ENCODE results near the gene GSK3A.

GSK3A gene

GRCh38 chr19:42199440-42200115 lies 42.8 kb downstream of the GSK3A start:
- H3K4me3 ChIP-seq (ENCODE audit: control insufficient read depth, low read depth, low read length) = no peak overlapping the region
- no peak for DNase-seq (ENCODE audit: low read depth)
- TF ChIP-seq, protein P1, sequence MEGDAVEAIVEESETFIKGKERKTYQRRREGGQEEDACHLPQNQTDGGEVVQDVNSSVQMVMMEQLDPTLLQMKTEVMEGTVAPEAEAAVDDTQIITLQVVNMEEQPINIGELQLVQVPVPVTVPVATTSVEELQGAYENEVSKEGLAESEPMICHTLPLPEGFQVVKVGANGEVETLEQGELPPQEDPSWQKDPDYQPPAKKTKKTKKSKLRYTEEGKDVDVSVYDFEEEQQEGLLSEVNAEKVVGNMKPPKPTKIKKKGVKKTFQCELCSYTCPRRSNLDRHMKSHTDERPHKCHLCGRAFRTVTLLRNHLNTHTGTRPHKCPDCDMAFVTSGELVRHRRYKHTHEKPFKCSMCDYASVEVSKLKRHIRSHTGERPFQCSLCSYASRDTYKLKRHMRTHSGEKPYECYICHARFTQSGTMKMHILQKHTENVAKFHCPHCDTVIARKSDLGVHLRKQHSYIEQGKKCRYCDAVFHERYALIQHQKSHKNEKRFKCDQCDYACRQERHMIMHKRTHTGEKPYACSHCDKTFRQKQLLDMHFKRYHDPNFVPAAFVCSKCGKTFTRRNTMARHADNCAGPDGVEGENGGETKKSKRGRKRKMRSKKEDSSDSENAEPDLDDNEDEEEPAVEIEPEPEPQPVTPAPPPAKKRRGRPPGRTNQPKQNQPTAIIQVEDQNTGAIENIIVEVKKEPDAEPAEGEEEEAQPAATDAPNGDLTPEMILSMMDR (IDR thresholded peaks at IDR 0.05; ENCODE audit: control insufficient read depth, insufficient read depth, low read depth, low read length, missing control alignments) = no peak

DNA sequence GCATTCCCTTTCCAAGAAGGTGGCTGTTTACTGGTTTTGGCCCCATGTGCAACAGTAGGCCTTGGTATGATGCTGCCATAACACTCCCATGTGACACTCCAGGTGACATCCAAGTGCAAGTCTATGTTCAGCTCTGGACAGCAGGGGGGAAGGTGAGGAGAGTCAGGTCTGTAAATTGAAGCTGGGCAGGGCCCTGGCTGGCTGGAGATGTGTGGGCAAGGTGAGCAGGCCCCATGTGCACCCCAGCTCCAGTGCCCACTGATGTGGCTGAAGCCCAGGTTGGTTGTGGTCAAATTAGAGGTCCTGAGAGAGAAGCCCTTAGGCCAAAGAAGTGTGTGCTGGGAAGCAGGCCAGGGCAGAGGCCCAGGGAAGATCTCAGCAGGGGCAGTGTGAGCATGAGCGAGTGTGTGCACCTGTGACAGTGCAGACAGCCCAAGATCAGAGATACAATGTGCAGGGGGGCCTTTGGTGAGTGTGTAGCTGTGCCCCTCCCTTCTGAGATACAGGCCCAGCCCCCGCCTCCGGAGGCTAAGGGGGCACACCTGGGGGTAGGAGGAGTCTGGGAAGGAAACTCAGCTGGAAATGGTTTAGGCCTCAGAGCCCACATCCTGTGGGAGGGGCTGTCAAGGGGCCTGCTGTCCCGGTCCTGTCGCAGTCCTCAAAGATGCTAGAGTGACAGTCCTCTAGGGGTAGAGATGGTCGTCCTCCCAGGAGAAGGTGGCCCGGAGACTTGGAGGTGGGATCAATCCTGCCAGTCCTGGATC lies 43.5 kb downstream of the GSK3A start:
- H3K4me3 ChIP-seq (ENCODE audit: control insufficient read depth, low read depth, low read length) = no peak overlapping the region
- DNase-seq (ENCODE audit: low read depth) = no peak
- TF ChIP-seq, protein P1 (IDR thresholded peaks at IDR 0.05; ENCODE audit: control insufficient read depth, insufficient read depth, low read depth, low read length, missing control alignments) = no peak

- no peak for DNase-seq (ENCODE audit: low read depth)
- H3K4me3 ChIP-seq (ENCODE audit: control insufficient read depth, low read depth, low read length) = no peak overlapping the region
- TF ChIP-seq, protein P1 (IDR thresholded peaks at IDR 0.05; ENCODE audit: control insufficient read depth, insufficient read depth, low read depth, low read length, missing control alignments) = no peak
Observed at GRCh38 chr19:42197375-42197817, 45.0 kb downstream of the GSK3A start.

DNA sequence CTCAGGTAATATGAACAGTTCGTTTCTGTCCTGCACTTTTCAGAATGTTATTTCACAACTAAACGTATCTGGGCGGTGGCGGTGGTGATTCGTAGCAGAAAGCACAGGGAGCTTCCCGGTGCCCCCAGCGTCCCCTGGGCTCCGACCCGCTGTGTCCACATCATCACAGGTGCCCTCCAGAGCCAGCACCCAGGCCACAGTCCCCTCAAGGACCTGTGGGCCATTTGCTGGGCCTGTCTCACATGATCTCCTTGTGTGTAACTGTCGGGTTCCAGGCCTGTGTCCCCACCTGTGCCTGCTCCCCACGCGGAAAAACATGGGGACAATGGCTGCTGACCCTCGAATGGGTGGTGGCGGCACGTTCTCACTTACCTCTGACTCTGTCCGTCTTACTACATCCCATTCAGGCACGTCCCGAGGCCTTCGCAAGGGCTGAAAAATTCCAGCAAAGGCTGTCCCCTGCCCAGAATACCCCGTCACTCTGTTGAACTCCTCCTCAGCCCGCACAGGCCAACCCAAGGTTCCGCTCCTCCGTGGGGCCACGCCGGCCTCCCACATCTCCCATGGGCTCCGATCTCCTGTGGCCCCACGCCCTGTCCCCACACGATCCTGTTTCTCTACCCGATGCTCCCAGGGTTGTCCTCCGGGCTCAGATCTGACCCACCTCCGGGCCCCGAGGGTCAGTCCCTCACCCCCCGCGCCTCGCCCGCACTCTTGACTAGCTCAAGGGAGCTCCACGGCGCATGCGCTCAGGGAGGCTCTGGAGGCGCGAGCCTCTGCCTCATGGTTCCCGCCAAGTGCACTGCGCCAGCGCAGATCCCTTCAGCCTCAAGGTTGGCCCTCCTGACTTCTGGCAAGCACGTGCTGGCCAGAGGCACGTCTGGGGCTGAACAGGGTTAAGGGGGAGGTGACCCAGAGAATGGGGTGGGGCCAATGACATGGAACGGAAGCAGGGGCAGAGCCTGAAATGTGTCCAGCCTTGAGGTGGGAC lies 46.1 kb downstream of the GSK3A start:
- TF ChIP-seq, protein P1 (IDR thresholded peaks at IDR 0.05; ENCODE audit: control insufficient read depth, insufficient read depth, low read depth, low read length, missing control alignments) = no peak
- DNase-seq (ENCODE audit: low read depth) = no peak
- H3K4me3 ChIP-seq (ENCODE audit: control insufficient read depth, low read depth, low read length) = no peak overlapping the region

DNA sequence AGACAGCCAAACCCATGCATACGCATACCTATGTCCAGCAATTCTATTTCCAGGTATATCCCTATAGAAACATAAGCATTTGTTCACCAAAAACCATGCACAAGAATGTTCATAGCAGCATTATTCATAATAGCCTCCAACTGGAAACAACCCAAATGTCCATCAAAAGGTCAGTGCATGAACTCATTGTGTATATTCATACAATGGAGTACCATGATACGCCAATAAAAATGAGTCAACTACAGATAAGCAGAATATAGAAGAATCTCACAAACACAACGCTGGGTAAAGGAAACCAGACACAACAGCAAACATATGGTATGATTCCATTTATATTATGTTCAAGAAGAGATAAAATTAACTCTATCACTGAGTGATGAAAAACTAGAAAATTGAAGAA lies 48.7 kb downstream of the GSK3A start:
- no peak for DNase-seq (ENCODE audit: low read depth)
- TF ChIP-seq, protein P1 (IDR thresholded peaks at IDR 0.05; ENCODE audit: control insufficient read depth, insufficient read depth, low read depth, low read length, missing control alignments) = no peak
- no peak overlapping the region for H3K4me3 ChIP-seq (ENCODE audit: control insufficient read depth, low read depth, low read length)

DNA sequence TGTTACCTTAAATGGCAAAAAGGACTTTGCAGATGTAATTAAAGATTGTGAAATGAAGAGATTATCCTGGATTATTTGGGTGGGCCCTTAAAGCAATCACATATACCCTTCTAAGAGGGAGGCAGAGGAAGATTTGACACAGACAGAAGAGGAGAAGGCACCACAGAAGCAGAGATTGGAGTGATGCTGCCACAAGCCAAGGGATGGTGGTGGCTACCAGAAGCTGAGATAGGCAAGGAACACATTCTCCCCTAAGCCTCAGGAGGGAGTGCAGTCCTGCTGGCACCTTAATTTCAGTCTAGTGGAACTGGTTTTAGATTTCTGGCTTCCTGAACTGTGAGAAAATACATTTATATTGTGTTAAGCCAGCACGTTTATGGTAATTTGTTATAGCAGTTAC lies 49.1 kb downstream of the GSK3A start:
- no peak for DNase-seq (ENCODE audit: low read depth)
- TF ChIP-seq, protein P1 (IDR thresholded peaks at IDR 0.05; ENCODE audit: control insufficient read depth, insufficient read depth, low read depth, low read length, missing control alignments) = no peak
- no peak overlapping the region for H3K4me3 ChIP-seq (ENCODE audit: control insufficient read depth, low read depth, low read length)
